ENCODE data around the gene HMCN1. TPM values are rescaled to one million over a fixed set of nuclear protein-coding genes. Genes with fewer than 3 reads are reported as not detected.
"Not testable (repeated sequence)": the region's sequence is repeated elsewhere in the genome, so short reads cannot be mapped to it uniquely, and the experiment has no call there.

Gene HMCN1
- total RNA-seq, 2 donors from 2014 or later = 10.6 to 17.3 TPM

GRCh38 chr1:185792040-185792439, 57.8 kb downstream of the HMCN1 start:
- DNase-seq (ENCODE audit: low spot score) = no peak
- intact Hi-C loops (cut with DNase I) = no loop called here

GRCh38 chr1:185794495-185794894, 60.3 kb downstream of the HMCN1 start:
- DNase-seq (ENCODE audit: low spot score); intact Hi-C loops (cut with DNase I): not testable (repeated sequence)

- no peak for DNase-seq (ENCODE audit: low spot score)
- intact Hi-C loops (cut with DNase I) = no loop called here
Measured at GRCh38 chr1:185795181-185795580, 61.0 kb downstream of the HMCN1 start.

GRCh38 chr1:185798505-185798904, 64.3 kb downstream of the HMCN1 start:
- intact Hi-C loops (cut with DNase I) = no loop called here
- no peak for DNase-seq (ENCODE audit: low spot score)

GRCh38 chr1:185803241-185803640, 69.0 kb downstream of the HMCN1 start:
- DNase-seq (ENCODE audit: low spot score) = no peak
- intact Hi-C loops (cut with DNase I) = no loop called here

- intact Hi-C loops (cut with DNase I) = no loop called here
- DNase-seq (ENCODE audit: low spot score) = no peak
Measured at GRCh38 chr1:185804206-185804605, 70.0 kb downstream of the HMCN1 start.

GRCh38 chr1:185804608-185805007, 70.4 kb downstream of the HMCN1 start:
- intact Hi-C loops (cut with DNase I) = no loop called here
- no peak for DNase-seq (ENCODE audit: low spot score)

GRCh38 chr1:185807275-185807674, 73.1 kb downstream of the HMCN1 start:
- no peak for DNase-seq (ENCODE audit: low spot score)
- intact Hi-C loops (cut with DNase I) = no loop called here

- intact Hi-C loops (cut with DNase I) = no loop called here
- DNase-seq (ENCODE audit: low spot score) = no peak
Measured at GRCh38 chr1:185808631-185809030, 74.4 kb downstream of the HMCN1 start.

- intact Hi-C loops (cut with DNase I) = loop anchor here (5.0 to 10.0 kb wide), 2 partner anchors 401 to 404 kb away; no protein-coding TSS in a partner anchor
- no peak for DNase-seq (ENCODE audit: low spot score)
Measured at GRCh38 chr1:185811073-185811709, 77.0 kb downstream of the HMCN1 start.

- intact Hi-C loops (cut with DNase I) = loop anchor here (5.0 to 10.0 kb wide), 2 partner anchors 399 to 402 kb away; no protein-coding TSS in a partner anchor
- no peak for DNase-seq (ENCODE audit: low spot score)
Measured at GRCh38 chr1:185812934-185813333, 78.7 kb downstream of the HMCN1 start.

- intact Hi-C loops (cut with DNase I) = loop anchor here (5.0 to 10.0 kb wide), 2 partner anchors 399 to 401 kb away; no protein-coding TSS in a partner anchor
- no peak for DNase-seq (ENCODE audit: low spot score)
Measured at GRCh38 chr1:185813401-185813979, 79.3 kb downstream of the HMCN1 start.

- intact Hi-C loops (cut with DNase I) = loop anchor here in 1 of 2 donors (10.0 kb wide), 1 partner anchor 398 kb away; no protein-coding TSS in a partner anchor
- no peak for DNase-seq (ENCODE audit: low spot score)
Measured at GRCh38 chr1:185816460-185816859, 82.3 kb downstream of the HMCN1 start.

GRCh38 chr1:185819798-185820197, 85.6 kb downstream of the HMCN1 start:
- intact Hi-C loops (cut with DNase I) = loop anchor here in 1 of 2 donors (10.0 kb wide), 1 partner anchor 395 kb away; no protein-coding TSS in a partner anchor

GRCh38 chr1:185821612-185822385, 87.6 kb downstream of the HMCN1 start:
- no peak for DNase-seq (ENCODE audit: low spot score)
- intact Hi-C loops (cut with DNase I) = no loop called here

More at GRCh38 chr1:185819798-185820197, 85.6 kb downstream of the HMCN1 start:
- DNase-seq (ENCODE audit: low spot score) = no peak

GRCh38 chr1:185823467-185823866, 89.3 kb downstream of the HMCN1 start:
- no peak for DNase-seq (ENCODE audit: low spot score)
- intact Hi-C loops (cut with DNase I) = no loop called here

- intact Hi-C loops (cut with DNase I) = no loop called here
- no peak for DNase-seq (ENCODE audit: low spot score)
Measured at GRCh38 chr1:185824106-185824505, 89.9 kb downstream of the HMCN1 start.

- no peak for DNase-seq (ENCODE audit: low spot score)
- intact Hi-C loops (cut with DNase I) = no loop called here
Measured at GRCh38 chr1:185825556-185825955, 91.4 kb downstream of the HMCN1 start.

GRCh38 chr1:185834371-185834905, 100.2 kb downstream of the HMCN1 start:
- intact Hi-C loops (cut with DNase I) = no loop called here
- no peak for DNase-seq (ENCODE audit: low spot score)

- no peak for DNase-seq (ENCODE audit: low spot score)
Measured at GRCh38 chr1:185835191-185835590, 101.0 kb downstream of the HMCN1 start.

More at GRCh38 chr1:185835191-185835590, 101.0 kb downstream of the HMCN1 start:
- intact Hi-C loops (cut with DNase I) = no loop called here
